ENCODE results near the gene TPRN.

The TPRN gene

GRCh38 chr9:137188490-137189296 is 11.8 kb downstream of the TPRN start, which contains the start of the genes ANAPC2 and SSNA1:
ANAPC2 (minus strand) TSS chr9:137188560; CDS start chr9:137188532, 28 bp downstream.
SSNA1 (plus strand) TSS chr9:137188676; CDS start chr9:137188727, 51 bp downstream.
- peak; percentile 95 for DNase-seq

GRCh38 chr9:137188086-137188489 is 12.5 kb downstream of the TPRN start:
- DNase-seq = no peak

GRCh38 chr9:137187386-137187785 is 13.2 kb downstream of the TPRN start:
- DNase-seq = no peak

GRCh38 chr9:137186385-137186784 is 14.2 kb downstream of the TPRN start:
- no peak for DNase-seq

GRCh38 chr9:137185921-137186320 is 14.6 kb downstream of the TPRN start:
- DNase-seq = no peak

GRCh38 chr9:137184881-137185660 is 15.5 kb downstream of the TPRN start:
- no peak for DNase-seq

- DNase-seq = no peak
These were observed 16.5 kb downstream of the TPRN start for GRCh38 chr9:137183980-137184595.

- DNase-seq = no peak
These were observed 17.7 kb downstream of the TPRN start for GRCh38 chr9:137182836-137183235.

- no peak for DNase-seq
These were observed 18.9 kb downstream of the TPRN start for GRCh38 chr9:137181680-137182079.

- DNase-seq = no peak
These were observed 20.1 kb downstream of the TPRN start for GRCh38 chr9:137180491-137180890.

GRCh38 chr9:137179761-137180160 is 20.8 kb downstream of the TPRN start:
- DNase-seq = no peak

GRCh38 chr9:137178939-137179630 is 21.5 kb downstream of the TPRN start:
- DNase-seq = no peak

GRCh38 chr9:137178201-137178938 is 22.2 kb downstream of the TPRN start:
- DNase-seq = no peak

GRCh38 chr9:137176302-137177182 is 24.0 kb downstream of the TPRN start:
- no peak for DNase-seq

GRCh38 chr9:137175345-137175961 is 25.1 kb downstream of the TPRN start:
- no peak for DNase-seq

- DNase-seq = no peak
These were observed 25.7 kb downstream of the TPRN start for GRCh38 chr9:137174722-137175293.

- no peak for DNase-seq
These were observed 26.5 kb downstream of the TPRN start for GRCh38 chr9:137173796-137174664.

- DNase-seq = no peak
These were observed 27.4 kb downstream of the TPRN start for GRCh38 chr9:137172901-137173795.

Measured in left hindlimb (tissue), 1 donor.